ENCODE measurements around the gene ROR2. TPM values are rescaled to one million over a fixed set of nuclear protein-coding genes. Genes with fewer than 3 reads are reported as not detected.
A peak's percentile ranks its signal among the peaks of the same experiment; 100 is the strongest.

The ROR2 gene
- total and polyA plus RNA-seq, 2 experiments from 2014 or later: 8.1 to 18.8 TPM

GRCh38 chr9:91758491-91758981, 191.5 kb downstream of the ROR2 start:
- no peak overlapping the region for H2AFZ ChIP-seq
- no peaks in the 10 kb centered on the region for H3K36me3 ChIP-seq (ENCODE audit: insufficient read depth)
- ATAC-seq: peak; percentile 97
- no peaks in the 10 kb centered on the region; the same call in 2 of the 3 replicates for H3K9me3 Mint-ChIP-seq
- H3K9me2 ChIP-seq (ENCODE audit: insufficient read depth): no peaks in the 10 kb centered on the region
- no peak overlapping the region for H3K4me3 ChIP-seq
- peaks cover 3% of the 10 kb centered on the region; the same call in 1 of the 3 replicates for H3K36me3 Mint-ChIP-seq (ENCODE audit: low read depth)
- H3K27ac Mint-ChIP-seq: no peak overlapping the region
- no peak overlapping the region for H3K27ac ChIP-seq (ENCODE audit: low read depth)
- no peak overlapping the region for H3K4me3 Mint-ChIP-seq
- no peak overlapping the region for H3K4me2 ChIP-seq
- H3K4me1 Mint-ChIP-seq: peaks cover 13% of the 10 kb centered on the region; the same call in 2 of the 3 replicates
- no peaks in the 10 kb centered on the region; the same call in 1 of the 2 replicates for H4K20me1 ChIP-seq (replicated peaks; ENCODE audit: insufficient read depth)
- no peaks in the 10 kb centered on the region for H3K27me3 ChIP-seq (ENCODE audit: insufficient read depth)
- H3K79me2 ChIP-seq (replicated peaks; ENCODE audit: insufficient read depth): no peaks in the 10 kb centered on the region
- peak; percentile 90 for DNase-seq (ENCODE audit: low spot score)
- no peaks in the 10 kb centered on the region for H3F3A ChIP-seq (replicated peaks; ENCODE audit: low read depth)
- H3K27me3 Mint-ChIP-seq (ENCODE audit: insufficient read depth, low read depth, poor library complexity): no peaks in the 10 kb centered on the region
- 0 out of 2 replicates have a peak, but pooled peaks cover 4% of the 10 kb centered on the region for H3K4me1 ChIP-seq (ENCODE audit: insufficient read depth)
- TF ChIP-seq REST (IDR thresholded peaks at IDR 0.05; ENCODE audit: unreplicated experiment) (no peak), ETS1 (IDR thresholded peaks at IDR 0.05) (no peak), JUNB (IDR thresholded peaks at IDR 0.05; ENCODE audit: unreplicated experiment) (no peak), POLR2AphosphoS5 (IDR thresholded peaks at IDR 0.05; ENCODE audit: low read depth) (no peak), ZNF331 (CRISPR knock-in tag; IDR thresholded peaks at IDR 0.05; ENCODE audit: low read depth) (no peak)
- TF ChIP-seq, protein P1, sequence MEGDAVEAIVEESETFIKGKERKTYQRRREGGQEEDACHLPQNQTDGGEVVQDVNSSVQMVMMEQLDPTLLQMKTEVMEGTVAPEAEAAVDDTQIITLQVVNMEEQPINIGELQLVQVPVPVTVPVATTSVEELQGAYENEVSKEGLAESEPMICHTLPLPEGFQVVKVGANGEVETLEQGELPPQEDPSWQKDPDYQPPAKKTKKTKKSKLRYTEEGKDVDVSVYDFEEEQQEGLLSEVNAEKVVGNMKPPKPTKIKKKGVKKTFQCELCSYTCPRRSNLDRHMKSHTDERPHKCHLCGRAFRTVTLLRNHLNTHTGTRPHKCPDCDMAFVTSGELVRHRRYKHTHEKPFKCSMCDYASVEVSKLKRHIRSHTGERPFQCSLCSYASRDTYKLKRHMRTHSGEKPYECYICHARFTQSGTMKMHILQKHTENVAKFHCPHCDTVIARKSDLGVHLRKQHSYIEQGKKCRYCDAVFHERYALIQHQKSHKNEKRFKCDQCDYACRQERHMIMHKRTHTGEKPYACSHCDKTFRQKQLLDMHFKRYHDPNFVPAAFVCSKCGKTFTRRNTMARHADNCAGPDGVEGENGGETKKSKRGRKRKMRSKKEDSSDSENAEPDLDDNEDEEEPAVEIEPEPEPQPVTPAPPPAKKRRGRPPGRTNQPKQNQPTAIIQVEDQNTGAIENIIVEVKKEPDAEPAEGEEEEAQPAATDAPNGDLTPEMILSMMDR (conservative IDR thresholded peaks at IDR 0.05; ENCODE audit: low read depth in 2 of 2): peak; percentile 81

GRCh38 chr9:91757782-91758181, 192.2 kb downstream of the ROR2 start:
- Mint-ChIP-seq H3K36me3 (ENCODE audit: low read depth) (peaks cover 3% of the 10 kb centered on the region; the same call in 1 of the 3 replicates), H3K27ac (no peak overlapping the region), H3K27me3 (ENCODE audit: insufficient read depth, low read depth, poor library complexity) (no peaks in the 10 kb centered on the region), H3K4me3 (no peak overlapping the region), H3K9me3 (no peaks in the 10 kb centered on the region; the same call in 2 of the 3 replicates), H3K4me1 (peaks cover 13% of the 10 kb centered on the region; the same call in 2 of the 3 replicates)
- Histone ChIP-seq H3K9me2 (ENCODE audit: insufficient read depth) (no peaks in the 10 kb centered on the region), H3K27me3 (ENCODE audit: insufficient read depth) (no peaks in the 10 kb centered on the region), H3K4me3 (no peak overlapping the region), H3K79me2 (replicated peaks; ENCODE audit: insufficient read depth) (no peaks in the 10 kb centered on the region), H4K20me1 (replicated peaks; ENCODE audit: insufficient read depth) (no peaks in the 10 kb centered on the region; the same call in 1 of the 2 replicates), H2AFZ (no peak overlapping the region), H3K4me1 (ENCODE audit: insufficient read depth) (0 out of 2 replicates have a peak, but pooled peaks cover 4% of the 10 kb centered on the region), H3K27ac (ENCODE audit: low read depth) (no peak overlapping the region), H3F3A (replicated peaks; ENCODE audit: low read depth) (no peaks in the 10 kb centered on the region), H3K36me3 (ENCODE audit: insufficient read depth) (no peaks in the 10 kb centered on the region), H3K4me2 (no peak overlapping the region)
- ATAC-seq (no peak), DNase-seq (ENCODE audit: low spot score) (no peak)
- TF ChIP-seq, protein P2, sequence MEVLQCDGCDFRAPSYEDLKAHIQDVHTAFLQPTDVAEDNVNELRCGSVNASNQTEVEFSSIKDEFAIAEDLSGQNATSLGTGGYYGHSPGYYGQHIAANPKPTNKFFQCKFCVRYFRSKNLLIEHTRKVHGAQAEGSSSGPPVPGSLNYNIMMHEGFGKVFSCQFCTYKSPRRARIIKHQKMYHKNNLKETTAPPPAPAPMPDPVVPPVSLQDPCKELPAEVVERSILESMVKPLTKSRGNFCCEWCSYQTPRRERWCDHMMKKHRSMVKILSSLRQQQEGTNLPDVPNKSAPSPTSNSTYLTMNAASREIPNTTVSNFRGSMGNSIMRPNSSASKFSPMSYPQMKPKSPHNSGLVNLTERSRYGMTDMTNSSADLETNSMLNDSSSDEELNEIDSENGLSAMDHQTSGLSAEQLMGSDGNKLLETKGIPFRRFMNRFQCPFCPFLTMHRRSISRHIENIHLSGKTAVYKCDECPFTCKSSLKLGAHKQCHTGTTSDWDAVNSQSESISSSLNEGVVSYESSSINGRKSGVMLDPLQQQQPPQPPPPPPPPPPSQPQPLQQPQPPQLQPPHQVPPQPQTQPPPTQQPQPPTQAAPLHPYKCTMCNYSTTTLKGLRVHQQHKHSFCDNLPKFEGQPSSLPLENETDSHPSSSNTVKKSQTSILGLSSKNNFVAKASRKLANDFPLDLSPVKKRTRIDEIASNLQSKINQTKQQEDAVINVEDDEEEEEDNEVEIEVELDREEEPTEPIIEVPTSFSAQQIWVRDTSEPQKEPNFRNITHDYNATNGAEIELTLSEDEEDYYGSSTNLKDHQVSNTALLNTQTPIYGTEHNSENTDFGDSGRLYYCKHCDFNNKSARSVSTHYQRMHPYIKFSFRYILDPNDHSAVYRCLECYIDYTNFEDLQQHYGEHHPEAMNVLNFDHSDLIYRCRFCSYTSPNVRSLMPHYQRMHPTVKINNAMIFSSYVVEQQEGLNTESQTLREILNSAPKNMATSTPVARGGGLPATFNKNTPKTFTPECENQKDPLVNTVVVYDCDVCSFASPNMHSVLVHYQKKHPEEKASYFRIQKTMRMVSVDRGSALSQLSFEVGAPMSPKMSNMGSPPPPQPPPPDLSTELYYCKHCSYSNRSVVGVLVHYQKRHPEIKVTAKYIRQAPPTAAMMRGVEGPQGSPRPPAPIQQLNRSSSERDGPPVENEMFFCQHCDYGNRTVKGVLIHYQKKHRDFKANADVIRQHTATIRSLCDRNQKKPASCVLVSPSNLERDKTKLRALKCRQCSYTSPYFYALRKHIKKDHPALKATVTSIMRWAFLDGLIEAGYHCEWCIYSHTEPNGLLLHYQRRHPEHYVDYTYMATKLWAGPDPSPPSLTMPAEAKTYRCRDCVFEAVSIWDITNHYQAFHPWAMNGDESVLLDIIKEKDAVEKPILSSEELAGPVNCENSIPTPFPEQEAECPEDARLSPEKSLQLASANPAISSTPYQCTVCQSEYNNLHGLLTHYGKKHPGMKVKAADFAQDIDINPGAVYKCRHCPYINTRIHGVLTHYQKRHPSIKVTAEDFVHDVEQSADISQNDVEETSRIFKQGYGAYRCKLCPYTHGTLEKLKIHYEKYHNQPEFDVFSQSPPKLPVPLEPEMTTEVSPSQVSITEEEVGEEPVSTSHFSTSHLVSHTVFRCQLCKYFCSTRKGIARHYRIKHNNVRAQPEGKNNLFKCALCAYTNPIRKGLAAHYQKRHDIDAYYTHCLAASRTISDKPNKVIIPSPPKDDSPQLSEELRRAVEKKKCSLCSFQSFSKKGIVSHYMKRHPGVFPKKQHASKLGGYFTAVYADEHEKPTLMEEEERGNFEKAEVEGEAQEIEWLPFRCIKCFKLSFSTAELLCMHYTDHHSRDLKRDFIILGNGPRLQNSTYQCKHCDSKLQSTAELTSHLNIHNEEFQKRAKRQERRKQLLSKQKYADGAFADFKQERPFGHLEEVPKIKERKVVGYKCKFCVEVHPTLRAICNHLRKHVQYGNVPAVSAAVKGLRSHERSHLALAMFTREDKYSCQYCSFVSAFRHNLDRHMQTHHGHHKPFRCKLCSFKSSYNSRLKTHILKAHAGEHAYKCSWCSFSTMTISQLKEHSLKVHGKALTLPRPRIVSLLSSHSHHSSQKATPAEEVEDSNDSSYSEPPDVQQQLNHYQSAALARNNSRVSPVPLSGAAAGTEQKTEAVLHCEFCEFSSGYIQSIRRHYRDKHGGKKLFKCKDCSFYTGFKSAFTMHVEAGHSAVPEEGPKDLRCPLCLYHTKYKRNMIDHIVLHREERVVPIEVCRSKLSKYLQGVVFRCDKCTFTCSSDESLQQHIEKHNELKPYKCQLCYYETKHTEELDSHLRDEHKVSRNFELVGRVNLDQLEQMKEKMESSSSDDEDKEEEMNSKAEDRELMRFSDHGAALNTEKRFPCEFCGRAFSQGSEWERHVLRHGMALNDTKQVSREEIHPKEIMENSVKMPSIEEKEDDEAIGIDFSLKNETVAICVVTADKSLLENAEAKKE (CRISPR knock-in tag; IDR thresholded peaks at IDR 0.05): no peak
- TF ChIP-seq STAT1 (IDR thresholded peaks at IDR 0.05; ENCODE audit: unreplicated experiment) (no peak), EZH2 (IDR thresholded peaks at IDR 0.05; ENCODE audit: low read depth, unreplicated experiment) (no peak)

Data from GM23338 (cell line).